CD4-positive, alpha-beta T cell treated with Interleukin-2 at 100 ng/mL for 4 hours (primary cell): ENCODE results near the gene ATP8B4.

Experiments
- DNase-seq: peaks from one replicate; pipeline ENCODE4 v3.0.0-alpha.2; 2020; ENCODE audit warnings: low spot score

ATP8B4 gene

DNA sequence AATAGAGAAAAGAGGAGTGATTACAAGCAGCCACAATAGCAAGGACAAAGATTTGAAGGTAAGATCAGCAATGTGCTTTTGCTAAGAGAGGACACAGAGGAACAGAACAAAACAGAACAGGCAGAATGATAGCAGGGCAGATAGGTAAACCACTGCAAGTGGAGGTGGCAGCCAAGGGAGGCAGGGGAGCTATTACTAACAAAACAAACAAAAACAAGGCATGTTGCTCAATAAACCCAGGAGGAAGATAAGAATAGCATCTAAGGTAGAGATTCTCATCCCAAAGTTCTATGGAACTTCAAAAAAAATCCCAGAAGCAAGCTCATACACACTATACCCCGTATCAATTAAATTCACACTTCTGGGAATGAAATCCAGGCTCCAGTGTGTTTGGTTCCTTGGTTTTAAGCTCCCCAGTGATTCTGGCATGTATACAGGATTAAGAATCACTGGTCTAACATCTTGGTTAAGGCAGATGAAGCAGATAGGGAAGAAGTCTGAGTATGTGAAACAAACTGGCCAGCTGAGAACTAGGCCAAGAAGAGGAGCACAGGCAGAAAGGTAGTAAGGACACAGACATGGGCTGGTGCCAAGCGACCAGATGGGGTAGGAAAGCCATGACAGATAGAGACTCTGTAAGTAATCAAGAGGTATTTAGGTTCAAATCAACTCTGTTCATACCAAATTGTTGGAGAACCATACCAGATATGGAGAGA lies 309.0 kb downstream of the ATP8B4 start:
- no peak for DNase-seq

GRCh38 chr15:49808341-49808740 lies 310.7 kb downstream of the ATP8B4 start:
- no peak for DNase-seq
